Globus pallidus (tissue), 1 donor: Measurements from ENCODE around the gene TADA3.
A peak's percentile ranks its signal among the peaks of the same experiment; 100 is the strongest.

Experiments
- DNase-seq: peaks from one replicate; pipeline ENCODE4 v3.0.0-alpha.2; 2015; ENCODE audit warnings: low spot score

TADA3 gene, protein sequence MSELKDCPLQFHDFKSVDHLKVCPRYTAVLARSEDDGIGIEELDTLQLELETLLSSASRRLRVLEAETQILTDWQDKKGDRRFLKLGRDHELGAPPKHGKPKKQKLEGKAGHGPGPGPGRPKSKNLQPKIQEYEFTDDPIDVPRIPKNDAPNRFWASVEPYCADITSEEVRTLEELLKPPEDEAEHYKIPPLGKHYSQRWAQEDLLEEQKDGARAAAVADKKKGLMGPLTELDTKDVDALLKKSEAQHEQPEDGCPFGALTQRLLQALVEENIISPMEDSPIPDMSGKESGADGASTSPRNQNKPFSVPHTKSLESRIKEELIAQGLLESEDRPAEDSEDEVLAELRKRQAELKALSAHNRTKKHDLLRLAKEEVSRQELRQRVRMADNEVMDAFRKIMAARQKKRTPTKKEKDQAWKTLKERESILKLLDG

DNA sequence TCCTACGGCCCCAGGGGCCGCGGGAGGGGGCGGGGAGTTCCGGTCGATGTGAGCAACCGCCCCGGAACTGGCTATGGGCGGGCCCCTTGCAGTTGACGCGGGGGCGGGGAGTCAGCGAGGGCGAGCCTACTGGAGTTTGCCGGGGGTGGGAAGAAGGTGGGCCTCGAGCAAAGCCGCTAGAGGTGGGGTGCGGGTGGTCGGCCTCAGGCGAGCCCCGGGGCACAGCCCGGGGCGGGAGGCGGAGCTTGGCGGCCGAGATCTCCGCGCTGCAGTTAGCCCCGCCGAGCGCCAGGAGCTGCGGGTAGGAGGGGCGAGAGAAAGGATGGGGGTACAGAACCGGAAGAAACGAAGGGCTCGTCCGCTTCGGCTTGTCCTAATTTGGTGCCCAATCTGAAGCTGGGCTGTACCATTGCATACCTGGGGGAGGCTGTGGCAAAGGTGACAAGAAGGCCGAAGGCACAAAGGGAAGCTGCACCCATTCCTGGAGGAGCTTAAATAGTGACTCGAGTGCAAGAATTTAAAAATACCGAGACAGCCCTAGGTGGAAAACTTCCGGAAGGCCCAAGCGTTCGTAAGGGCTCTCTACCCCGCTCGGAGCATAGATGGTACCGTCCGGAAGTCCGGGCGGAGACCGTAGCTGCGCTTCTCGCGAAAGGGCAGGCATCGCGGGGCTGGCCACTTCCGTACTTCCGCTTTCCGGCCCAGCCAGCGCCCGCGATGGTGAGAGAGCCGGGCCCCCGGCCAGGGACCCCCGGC is at the start of gene TADA3, which contains the start of gene ARPC4:
TADA3 (minus strand) TSS at position 69 of the 756 bp plus-strand sequence. CDS start 1,007 bp downstream, outside the sequence.
ARPC4 (plus strand) TSS at position 678 of the 756 bp plus-strand sequence; CDS start at position 718, 40 bp downstream.
- peak; percentile 95 for DNase-seq

DNA sequence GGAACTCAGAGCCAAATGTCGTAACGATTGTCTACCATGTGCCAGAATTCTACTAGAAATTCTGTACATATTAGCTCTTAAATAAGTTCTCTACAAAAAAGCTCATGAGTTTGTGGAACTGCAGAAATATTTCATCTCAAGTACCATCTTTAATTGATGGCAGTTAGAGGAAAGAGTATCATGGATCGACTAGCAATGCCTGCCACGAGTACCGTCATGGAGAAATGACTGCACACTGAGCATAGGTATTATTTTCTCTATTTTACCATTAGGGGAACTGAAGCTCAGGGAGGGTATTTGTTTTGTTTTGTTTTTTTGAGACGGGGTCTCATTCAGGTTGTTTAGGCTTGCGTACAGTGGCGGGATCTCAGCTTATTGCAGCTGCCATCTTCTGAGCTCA is 48.7 kb upstream of the TADA3 start:
- no peak for DNase-seq

DNA sequence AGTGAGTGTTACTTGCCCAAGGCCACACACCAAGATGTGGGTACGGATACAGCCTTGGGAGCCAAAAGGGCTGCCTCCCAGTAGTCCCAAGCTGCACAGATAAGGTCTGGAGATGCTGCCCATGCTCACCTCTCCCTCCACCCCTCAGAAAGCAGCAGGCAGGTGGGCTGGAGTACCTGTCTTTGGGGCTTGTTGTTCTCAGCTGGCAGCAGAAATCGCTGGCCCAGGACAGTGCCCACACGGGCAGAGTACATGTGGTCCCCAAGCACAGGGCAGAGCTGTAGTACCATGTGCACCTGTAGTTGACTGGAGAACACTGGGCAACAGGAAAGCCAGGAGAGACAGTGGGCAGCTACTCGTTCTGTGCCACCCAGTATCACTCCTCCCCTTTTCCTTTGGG is 46.6 kb upstream of the TADA3 start:
- DNase-seq, result no peak

DNA sequence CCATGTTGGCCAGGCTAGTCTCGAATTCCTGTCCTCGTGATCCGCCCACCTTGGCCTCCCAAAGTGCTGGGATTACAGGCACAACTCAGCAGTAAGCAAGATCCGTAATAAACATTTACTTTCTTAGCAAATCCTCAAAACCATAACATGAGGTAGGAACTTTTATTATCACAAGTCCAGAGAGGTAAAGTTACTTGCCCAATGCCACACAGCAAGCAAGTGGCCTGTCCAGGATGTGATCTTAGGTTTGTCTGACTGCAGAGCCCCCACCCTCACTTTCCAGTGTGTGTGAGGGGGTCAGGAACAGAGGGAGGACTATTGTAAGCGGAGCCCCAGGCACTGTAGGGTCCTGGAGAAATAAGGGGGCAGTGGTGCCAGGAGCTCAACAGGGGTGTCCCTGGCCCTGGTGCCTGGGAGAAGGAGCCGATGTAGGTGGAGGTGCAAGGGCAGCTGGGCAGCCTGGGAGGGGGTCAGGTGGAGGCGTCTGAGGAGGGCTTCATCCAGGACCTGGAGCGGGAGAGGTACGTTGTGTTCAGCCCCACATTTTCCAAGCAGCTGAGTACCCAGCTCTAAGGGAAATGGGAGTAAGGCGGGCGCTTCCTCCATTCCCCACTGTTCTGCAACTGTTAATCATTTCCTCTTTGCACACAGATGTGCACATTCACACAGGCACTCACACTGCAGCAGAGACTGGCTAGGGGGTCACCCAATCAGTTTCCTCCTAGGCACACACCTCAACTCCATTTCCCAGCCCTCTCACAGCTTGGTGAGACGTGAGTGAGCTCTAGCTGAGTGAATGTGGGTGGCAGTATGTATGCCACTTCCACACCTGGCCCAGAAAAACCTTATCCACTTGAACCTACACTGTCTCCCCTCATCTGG is 45.7 kb upstream of the TADA3 start:
- no peak for DNase-seq

DNA sequence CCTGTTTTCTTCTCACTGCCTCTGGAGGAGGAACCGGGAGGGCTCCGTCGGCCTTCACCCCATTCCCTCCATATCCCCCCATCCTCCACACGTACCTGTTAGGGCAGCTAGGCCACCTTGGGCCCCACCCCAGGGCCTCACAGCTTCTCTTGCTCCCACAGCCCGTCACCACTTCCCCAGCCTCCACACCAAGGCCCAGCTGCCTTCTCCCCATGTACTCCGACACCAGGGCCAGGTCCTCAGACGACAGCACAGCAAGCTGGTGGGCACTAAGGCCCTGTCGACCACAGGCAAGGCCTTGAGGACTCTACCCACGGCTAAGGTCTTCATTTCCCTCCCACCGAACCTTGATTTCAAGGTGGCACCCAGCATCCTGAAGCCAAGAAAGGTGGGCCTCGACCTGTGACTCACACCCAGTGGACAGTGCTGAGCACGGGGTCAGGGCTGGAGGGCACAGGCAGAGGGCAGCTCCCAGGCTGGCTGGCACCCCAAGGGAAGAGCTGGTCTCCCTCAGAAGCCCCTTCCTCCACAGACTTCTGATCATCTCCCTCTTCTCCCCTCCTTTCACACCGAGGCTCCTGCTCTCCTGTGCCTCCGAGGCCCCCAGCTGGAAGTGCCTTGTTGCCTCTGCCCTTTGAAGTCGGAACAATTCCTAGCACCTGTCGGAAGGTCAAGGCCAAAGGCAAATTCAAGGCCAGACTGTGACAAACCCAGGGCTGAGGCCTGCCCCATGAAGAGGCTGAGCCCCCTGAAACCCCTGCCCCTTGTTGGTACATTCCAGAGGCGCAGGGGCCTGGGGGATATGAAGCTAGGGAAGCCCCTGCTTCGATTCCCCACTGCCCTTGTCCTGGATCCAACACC is 42.5 kb upstream of the TADA3 start:
- no peak for DNase-seq

DNA sequence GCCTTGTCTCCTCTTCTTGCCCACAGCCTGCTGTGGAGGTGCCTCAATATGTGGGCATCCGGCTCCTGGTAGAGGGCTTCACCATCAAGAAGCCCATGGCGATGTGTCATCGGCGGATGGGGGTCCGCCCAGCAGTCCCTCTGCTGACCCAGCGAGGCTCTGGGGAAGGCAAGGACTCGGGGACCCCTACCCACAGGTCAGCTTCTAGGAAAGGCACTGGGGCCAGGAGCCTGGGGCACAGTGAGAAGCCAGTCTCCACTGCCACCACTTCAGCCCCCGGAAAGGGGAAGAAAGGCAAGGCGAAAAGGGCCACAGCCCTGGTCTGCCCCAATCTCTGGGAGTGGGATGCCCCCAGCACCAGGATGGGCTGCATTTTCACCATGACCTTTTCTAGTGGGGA is 40.8 kb upstream of the TADA3 start:
- DNase-seq, result no peak

DNA sequence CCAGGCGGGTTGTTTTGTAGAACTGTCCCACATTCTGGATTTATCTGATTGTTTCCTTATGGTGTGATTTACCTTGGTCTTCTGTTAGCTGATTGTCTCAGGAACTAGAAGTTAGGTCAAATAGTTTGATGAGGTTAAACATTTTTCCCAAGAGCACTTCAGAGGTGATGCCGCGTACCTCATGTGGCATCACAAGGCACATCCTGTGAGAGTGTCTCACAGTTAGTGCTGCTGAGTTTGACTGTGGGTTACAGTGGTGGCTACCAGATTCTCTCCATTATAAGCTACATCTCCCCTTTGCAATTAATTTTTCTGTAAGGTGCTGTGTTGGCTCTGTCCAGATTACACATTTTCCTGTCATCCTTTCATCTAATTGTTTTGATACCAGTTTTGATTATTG is 39.0 kb upstream of the TADA3 start:
- DNase-seq, result no peak

DNA sequence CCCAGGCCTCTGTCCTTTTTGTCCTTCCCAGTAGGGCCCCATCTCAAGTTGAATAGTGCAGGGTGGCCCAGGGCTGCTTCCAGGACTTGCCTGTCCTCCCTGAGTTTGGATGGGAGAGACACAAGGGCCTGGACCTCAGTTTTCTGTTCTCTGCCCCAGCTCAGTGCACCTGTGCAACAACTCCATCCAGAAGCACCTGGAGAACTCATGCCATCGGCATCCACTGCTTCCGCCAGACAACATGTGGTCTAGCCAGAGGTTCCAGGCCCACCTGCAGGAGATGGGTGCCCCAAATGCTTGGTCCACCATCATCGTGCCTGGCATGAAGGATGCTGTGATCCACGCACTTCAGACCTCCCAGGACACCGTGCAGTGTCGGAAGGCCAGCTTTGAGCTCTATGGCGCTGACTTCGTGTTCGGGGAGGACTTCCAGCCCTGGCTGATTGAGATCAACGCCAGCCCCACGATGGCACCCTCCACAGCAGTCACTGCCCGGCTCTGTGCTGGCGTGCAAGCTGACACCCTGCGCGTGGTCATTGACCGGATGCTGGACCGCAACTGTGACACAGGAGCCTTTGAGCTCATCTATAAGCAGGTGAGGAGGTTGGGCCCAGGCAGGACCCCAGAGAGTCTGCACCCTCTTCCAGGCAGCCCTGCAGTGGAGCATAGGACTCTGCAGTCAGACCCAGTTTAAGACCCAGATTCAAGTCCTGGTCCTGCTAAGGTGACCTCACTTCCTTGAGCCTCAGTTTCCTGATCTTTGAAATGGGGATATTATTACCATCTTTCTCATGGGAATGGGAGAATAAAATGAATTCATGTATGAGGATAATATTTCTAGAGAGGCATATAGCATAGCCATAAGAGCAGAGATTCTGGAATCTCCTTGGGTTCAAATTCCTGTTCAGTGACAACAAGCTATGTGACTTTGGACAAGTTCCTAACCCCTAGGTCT is 36.8 kb upstream of the TADA3 start:
- no peak for DNase-seq

DNA sequence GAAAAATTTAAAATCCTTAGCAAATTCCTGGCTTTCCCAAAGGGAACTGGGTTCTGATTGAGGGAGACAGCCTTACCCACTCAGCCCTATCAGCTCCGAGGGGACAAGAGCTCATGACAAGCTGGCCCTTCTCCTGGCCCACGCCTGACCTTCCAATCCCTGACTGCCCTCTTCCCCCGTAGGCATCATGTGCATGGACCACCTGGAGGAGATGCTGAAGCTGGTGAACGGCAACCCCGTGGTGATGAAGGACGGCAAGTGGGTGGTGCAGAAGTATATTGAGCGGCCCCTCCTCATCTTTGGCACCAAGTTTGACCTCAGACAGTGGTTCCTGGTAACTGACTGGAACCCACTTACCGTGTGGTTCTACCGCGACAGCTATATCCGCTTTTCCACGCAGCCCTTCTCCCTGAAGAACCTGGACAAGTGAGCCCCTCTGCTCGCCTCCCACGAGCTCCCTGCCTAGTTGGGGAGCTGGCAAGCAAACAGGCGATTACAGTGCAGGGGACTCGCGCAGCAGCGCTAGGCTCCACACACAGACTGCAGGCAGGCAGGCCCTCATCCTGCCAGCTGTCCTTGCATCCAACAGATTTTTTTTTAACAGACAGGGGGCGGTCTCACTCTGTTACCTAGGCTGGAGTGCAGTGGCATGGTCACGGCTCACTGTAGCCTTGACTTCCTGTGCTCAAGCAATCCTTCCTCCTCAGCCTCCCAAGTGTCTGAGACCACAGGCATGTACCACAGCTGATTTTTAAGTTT is 34.7 kb upstream of the TADA3 start:
- no peak for DNase-seq

DNA sequence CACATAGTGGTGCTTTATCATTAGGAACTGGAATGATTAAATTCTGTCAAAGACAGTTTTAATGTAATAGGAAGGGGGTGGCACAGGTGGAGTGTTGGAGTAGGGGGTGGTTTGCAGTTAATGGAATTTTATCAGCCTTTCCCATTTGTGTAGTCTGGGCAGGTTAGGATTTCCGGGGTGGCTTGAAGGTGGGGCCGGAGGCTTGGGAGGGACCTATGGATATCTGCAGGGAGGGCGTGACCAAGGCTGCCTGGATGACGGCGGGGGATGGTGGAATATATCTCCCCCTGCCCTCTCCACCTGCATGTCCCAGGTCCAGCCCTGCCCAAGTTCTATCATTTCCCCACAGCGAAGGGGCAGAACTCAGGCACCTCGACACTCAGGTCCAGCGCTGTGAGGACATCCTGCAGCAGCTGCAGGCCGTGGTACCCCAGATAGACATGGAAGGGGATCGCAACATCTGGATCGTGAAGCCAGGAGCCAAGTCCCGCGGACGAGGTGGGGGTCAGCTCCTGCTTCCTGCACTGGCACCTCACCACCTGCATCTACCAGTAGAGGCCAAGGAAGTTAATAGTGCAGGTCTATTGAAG is 33.3 kb upstream of the TADA3 start:
- no peak for DNase-seq

DNA sequence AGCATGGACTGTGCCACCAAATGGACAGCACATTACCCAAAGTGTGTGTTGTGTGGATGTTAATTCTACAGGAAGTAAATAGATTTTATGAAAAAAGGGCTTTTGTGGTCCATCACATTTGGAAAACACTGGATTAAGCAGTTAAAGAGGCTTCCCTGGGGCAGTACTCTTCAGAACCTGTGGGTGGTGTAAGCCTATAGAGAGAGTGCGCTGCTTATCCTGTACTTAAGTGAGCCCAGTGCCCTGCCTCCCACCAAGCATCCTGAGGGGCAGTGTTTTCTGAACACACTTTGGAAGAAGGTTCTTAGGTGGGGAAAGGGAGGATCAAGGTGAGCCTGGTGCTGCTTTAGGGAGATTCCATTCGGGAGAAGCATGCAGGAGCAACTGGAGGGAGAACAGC is 28.7 kb upstream of the TADA3 start:
- DNase-seq, result no peak

DNA sequence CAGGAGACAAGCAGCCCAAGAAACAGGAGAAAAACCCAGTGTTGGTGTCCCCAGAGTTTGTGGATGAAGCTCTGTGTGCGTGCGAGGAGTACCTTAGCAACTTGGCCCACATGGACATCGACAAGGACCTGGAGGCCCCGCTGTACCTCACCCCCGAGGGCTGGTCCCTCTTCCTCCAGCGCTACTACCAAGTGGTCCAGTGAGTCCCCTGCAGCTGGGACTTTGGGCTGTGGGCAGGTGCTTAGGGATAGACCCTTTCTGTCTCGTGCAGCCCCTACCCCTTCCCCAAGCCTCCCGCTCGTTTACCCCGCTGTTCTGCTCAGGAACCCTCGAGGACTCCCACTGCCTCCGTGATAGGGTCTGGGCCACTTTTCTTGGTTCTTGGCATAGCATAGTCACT is 28.3 kb upstream of the TADA3 start:
- no peak for DNase-seq

DNA sequence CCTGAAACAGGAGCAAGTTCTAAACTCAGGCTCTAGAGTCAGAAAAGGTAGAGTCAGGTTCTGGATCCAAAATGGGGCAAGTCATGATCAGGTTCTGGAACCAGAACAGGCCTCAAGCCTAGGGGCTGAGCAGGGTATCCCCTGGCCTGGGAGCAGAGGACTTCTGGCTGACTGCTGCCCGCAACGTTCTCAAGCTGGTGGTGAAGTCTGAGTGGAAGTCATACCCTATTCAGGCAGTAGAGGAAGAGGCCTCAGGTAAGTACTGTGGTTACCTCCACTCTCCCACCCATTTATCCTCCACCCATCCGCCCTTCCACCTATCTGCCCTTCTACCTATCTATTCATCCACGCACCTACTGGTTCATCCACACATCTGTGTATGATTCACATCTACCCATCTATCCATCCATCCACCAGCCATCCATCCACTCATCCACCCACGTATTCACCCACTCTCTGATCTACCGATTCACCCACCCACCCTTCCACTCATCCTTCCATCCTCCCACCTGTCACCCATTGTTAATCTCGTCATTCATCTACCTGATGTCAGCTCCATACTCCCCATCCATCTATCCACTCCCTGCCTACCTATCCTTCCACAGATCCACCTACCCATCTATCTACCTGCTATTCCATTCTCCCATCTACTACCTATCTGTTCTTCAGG is 26.5 kb upstream of the TADA3 start:
- no peak for DNase-seq

DNA sequence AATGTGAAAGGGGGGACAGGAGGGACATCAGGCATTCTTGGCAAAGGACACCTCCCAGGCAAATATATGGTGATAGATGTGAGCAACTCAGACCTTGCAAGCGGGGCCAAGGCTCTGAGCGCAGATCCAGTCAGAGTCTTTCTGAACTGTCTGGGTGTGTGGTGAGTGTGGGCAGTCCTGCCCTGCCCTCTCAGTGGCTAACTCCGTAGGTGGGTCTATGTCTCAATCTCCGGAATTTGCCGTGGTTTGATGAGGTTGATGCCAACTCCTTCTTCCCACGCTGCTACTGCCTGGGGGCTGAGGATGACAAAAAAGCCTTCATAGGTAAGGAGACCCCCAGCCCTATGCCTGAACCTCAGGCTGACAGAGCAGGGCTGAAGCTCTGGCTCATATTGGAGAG is 25.2 kb upstream of the TADA3 start:
- DNase-seq, result no peak

DNA sequence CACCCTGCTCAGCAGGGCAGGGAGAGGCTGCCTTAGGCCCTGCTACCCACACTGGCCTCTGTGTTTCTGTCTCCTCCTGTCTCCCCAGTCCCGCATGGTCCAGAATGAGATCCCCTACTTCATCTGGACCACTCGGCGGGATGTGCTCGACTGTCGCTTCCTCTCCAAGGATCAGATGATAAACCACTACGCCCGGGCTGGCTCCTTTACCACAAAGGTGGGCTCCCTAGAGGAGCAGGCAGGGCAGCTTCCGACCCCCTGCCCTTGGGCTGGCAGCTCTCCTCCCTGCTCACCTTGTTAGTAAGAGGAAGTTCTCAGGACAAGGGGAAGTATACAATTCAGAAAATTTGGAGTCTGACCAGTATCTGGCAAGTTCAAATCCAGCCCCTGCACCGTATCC is 23.7 kb upstream of the TADA3 start:
- no peak for DNase-seq

DNA sequence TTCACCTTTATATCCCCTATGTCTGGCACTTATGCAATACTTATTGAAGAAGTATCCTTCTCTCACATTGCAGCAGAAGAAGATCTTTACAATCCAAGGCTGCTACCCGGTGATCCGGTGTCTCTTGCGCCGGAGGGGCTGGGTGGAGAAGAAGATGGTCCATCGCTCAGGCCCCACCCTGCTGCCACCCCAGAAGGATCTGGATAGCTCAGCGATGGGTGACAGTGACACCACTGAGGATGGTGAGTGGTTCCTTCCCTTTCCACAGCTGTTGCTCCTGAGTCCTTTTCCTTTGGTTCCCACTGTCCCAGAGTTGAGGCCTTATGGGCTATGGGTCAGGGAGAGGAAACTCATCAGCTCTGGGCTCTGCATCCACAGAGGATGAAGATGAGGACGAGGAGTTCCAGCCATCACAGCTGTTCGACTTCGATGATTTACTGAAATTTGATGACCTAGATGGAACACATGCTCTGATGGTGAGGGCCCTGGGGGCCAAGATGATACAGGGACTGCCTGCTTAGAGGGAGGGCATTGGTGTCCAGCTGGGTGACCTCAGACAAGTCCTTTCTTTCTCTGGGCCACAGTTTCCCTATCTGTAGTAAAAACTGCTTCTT is 20.7 kb upstream of the TADA3 start:
- DNase-seq, result no peak

DNA sequence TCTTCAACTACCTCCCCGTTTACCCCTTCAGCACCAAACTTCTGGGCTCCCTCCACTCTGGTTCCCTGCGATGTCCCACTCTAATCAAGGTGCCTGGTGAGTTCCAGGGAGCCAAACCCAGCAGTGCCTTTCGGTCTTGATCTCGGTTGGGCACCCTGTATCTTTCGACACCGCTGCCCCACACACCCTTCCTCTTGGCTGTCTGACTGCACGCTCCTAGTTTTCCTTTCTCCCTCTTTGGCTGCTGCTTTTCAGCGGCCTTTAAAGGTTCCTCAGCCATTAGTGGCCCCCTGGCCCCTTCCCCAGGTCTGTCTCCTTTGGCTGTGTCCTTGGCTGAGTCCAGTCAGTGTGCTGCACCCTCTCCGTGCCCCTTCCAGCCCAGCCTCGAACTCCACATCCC is 18.6 kb upstream of the TADA3 start:
- DNase-seq, result no peak

DNA sequence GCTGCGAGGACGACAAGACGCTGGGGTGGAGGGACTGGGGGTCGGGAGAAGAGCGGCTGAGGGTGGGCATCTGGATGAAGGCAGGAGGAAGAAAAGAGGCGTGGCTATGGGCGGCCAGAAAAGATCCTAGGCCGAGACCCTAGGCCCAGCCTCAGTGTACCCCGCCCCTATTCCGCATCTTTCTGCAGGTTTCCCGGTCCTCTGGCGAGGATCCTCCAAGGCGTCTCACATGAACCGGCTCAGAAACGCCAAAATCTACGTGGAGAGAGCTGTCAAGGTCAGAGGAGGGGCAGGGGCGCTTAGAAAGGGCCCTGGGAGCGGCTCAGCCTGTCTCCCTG is 18.1 kb upstream of the TADA3 start:
- DNase-seq, result no peak
